NCI-H2196 (cell line): ENCODE measurements around the gene PITX3.

Source experiments
- DNase-seq: peaks from one replicate; lab custom pipeline; 2025; ENCODE audit not compliant: unreplicated experiment; lab: John Stamatoyannopoulos, UW

The PITX3 gene

DNA sequence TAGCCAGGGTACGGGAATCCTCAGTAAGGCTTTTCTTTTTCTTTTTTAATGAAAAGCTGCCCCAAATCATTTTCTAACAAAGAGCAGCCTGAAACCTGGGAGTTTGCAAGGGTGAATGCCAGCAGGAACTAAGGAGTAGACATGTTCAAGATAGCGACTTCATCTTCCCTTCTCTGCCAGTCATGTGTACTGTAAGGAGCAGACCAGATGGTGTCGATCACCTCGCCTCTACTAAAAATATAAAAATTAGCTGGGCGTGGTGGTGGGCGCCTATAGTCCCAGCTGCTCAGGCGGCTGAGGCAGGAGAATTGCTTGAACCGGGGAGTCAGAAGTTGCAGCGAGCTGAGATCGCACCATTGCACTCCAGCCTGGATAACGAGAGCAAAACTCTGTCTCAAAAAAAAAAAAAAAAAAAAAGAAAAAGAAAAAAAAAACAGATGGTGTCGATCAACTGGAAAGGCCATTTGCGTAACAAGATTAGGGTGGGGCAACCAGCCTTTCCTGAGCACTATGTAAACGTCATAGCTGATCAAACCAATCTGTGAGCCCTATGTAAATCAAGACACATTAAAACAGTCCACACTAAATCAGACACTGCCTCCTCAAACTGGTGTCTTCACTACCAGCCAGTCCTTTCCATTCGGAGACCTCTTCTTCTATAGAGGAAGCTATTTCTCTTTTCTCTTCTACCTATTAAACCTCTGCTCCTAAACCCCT is 55.3 kb downstream of the PITX3 start:
- no peak for DNase-seq

DNA sequence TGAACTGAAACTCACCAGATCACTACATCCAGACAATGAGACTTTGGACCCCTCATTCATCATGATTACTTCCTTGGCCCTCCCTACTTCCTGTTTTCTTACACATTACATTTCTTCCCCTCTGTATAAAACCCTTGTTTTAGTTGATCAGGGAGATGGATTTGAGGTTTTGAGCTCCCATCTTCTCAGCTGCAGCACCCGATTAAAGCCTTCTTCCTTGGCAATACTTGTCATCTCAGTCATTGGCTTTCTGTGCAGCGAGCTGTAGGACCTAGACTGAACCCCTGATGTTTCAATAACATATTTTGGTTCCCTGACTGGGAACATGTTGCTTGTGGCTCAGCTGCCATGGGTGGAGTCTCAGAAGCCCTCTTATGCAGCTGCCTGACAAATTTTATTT is 56.0 kb downstream of the PITX3 start:
- DNase-seq = no peak

DNA sequence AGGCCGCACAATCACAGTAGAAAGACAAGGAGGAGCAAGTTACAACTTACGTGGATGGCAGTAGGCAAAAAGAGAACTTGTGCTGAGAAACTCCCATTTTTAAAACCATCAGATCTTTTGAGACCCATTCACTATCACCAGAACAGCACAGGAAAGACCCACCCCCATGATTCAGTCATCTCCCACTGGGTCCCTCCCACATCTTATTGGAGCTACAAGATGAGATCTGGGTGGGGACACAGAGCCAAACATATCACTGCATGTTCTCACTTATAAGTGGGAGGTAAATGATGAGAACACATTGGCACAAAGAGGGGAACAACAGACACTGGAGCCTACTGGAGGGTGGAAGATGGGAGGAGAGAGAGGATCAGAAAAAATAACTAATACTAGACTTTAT is 56.7 kb downstream of the PITX3 start:
- DNase-seq = no peak
